ENCODE data around the gene RAB8A.
"Not testable (repeated sequence)": the region's sequence is repeated elsewhere in the genome, so short reads cannot be mapped to it uniquely, and the experiment has no call there.

RAB8A gene

GRCh38 chr19:16113727-16114126, 2.0 kb downstream of the RAB8A start:
- no peak for DNase-seq

GRCh38 chr19:16115301-16116039, 3.8 kb downstream of the RAB8A start:
- DNase-seq = no peak

- DNase-seq = no peak
Observed at GRCh38 chr19:16116067-16116466, 4.4 kb downstream of the RAB8A start.

- no peak for DNase-seq
Observed at GRCh38 chr19:16117594-16118033, 5.9 kb downstream of the RAB8A start.

DNA sequence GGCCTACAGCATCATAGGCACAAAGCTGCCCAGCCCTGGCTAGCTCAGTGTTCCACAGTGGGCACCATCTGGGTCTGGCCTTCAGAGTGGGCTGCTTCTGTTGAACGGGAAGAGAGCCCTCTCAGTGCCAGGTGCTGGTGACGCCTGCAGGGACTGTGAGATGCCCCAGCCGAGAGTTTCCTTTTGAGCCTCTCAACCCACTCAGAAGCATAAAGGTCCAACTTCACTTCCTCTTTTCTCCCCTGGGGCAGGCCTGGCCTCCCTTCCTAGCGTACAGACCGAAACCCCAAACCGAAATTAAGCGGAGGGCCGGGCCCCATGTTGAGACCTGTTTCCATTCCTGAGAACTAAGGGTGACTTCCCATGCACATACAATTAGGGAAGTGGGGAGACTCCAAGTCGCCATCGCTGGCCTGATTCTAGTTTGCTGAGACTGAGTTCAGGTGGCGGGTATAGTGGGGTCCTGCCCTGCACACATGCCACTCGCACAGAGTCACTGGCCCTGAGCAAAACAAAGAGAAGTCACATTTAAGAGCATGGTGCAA, 6.9 kb downstream of the RAB8A start:
- no peak for DNase-seq

GRCh38 chr19:16119075-16119857, 7.6 kb downstream of the RAB8A start:
- not testable (repeated sequence) for DNase-seq

GRCh38 chr19:16121141-16121540, 9.5 kb downstream of the RAB8A start:
- no peak for DNase-seq

DNA sequence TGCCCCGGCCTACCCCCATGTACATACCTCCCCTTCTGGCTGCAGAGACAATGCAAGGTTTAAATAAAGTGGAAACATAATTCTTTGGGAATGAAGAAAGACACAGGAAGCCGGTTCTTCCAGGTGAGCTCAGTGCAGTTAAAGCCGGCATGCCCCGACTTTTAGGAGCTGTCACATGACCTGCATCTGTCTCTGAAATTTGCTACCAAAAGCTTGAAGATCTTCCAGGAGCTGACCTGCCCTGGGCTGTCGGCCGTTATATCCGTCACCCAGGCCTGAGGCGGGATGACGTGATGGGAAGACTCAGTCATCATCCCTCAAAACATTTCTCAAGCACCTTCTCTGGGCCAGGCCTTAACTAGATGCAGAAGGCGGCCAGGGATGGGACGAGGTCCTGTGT, 10.3 kb downstream of the RAB8A start:
- DNase-seq = no peak

- no peak for DNase-seq
Observed at GRCh38 chr19:16124953-16125352, 13.3 kb downstream of the RAB8A start.

GRCh38 chr19:16125737-16126495, 14.2 kb downstream of the RAB8A start:
- DNase-seq = no peak

DNA sequence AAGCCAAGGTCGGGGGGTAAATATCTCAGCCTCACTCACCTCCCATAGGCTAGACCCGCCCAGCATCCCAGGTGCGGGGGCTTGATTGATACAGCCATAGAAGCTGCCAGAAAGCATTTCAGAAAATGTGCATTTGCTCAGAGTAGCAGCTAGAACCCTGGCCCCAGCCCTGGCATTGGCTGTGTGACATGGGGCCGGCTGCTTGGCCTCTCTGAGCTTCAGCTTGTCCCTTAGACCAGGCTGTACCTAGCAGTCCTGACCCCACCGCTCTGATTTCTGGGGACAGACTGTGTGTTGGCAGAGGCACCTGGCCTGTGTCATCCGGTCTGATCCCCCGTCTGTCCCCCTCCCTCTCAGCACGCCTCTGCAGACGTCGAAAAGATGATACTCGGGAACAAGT, 15.4 kb downstream of the RAB8A start:
- no peak for DNase-seq

- no peak for DNase-seq
Observed at GRCh38 chr19:16127776-16128371, 16.2 kb downstream of the RAB8A start.

GRCh38 chr19:16131648-16132047, 20.0 kb downstream of the RAB8A start:
- no peak for DNase-seq

GRCh38 chr19:16133818-16134217, 22.1 kb downstream of the RAB8A start:
- DNase-seq = no peak

DNA sequence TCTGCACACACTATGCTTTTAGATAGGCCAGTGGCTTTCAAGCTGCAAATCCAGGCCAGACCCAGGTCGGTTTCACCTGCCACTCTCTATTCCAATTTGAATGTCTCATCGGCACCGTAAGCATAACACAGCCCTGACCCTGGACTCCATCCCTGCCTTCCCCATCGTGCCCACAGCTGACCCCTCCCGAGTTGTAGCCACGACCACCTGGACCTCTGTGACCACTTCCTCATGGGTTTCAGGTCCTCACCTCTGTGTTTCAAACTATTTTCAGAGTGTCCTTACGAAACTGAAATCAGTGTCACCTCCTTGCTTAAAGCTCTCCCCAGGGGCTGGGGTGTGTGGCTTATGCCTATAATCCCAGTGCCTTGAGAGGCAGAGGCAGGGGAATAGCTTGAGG, 22.8 kb downstream of the RAB8A start:
- no peak for DNase-seq

GRCh38 chr19:16135430-16136127, 23.9 kb downstream of the RAB8A start:
- no peak for DNase-seq

- no peak for DNase-seq
Observed at GRCh38 chr19:16136185-16136999, 24.7 kb downstream of the RAB8A start.

- no peak for DNase-seq
Observed at GRCh38 chr19:16139752-16140151, 28.1 kb downstream of the RAB8A start.

- no peak for DNase-seq
Observed at GRCh38 chr19:16141043-16141442, 29.4 kb downstream of the RAB8A start.

- DNase-seq = no peak
Observed at GRCh38 chr19:16142032-16142580, 30.4 kb downstream of the RAB8A start.

Measured in eye (tissue), 1 donor.